PC-9 (cell line): ENCODE data around the gene GPR45. TPM values are rescaled to one million over a fixed set of nuclear protein-coding genes. Genes with fewer than 3 reads are reported as not detected.

Experiments
- BruUV-seq: library from RNA; stranded (reverse); fragments of 400-500 nt; replicated peaks from 2 replicates; lab custom pipeline; 2021; lab: Mats Ljungman, UMichigan
- CTCF ChIA-PET: fragments of 300-600 bp; sonication (Branson Sonifier 250); formaldehyde crosslinking; loops from one replicate; lab custom pipeline; 2022; ENCODE audit warnings: antibody characterized with exemption; lab: Charles Lee
- POLR2A ChIA-PET: fragments of 300-600 bp; sonication (Branson Sonifier 250); formaldehyde crosslinking; loops from one replicate; lab custom pipeline; 2022; ENCODE audit warnings: antibody characterized with exemption; ENCODE audit not compliant: unreplicated experiment; lab: Charles Lee
- DNase-seq, 2 experiments: peaks; one replicate each; pipeline versions ENCODE4 v3.0.0 to v3.0.0-alpha.2; 2015 to 2022; ENCODE audit warnings: mixed read lengths in 1 of 2
- H2AFZ ChIP-seq: fragments of 200-600 bp; sonication (generic); 2 replicates; pipeline ENCODE4 v1.8.1; 2017; ENCODE audit warnings: antibody characterized with exemption
- H3F3A ChIP-seq: fragments of 200-600 bp; sonication (generic); 2 replicates; pipeline ENCODE4 v1.8.1; 2017; ENCODE audit warnings: antibody characterized with exemption, mild to moderate bottlenecking, low read depth; ENCODE audit not compliant: insufficient read depth
- H3K27ac ChIP-seq: fragments of 200-600 bp; sonication (generic); 2 replicates; pipeline ENCODE4 v1.6.1; 2016; ENCODE audit warnings: mixed run types
- H3K27me3 ChIP-seq: fragments of 200-600 bp; sonication (generic); 2 replicates; pipeline ENCODE4 v1.6.1; 2016; ENCODE audit warnings: low read depth, mixed run types; ENCODE audit not compliant: insufficient read depth
- H3K36me3 ChIP-seq: fragments of 200-600 bp; sonication (generic); 2 replicates; pipeline ENCODE4 v1.6.1; 2016; ENCODE audit warnings: low read depth, mixed run types
- H3K4me1 ChIP-seq: fragments of 200-600 bp; sonication (generic); replicated peaks from 2 replicates; pipeline ENCODE4 v1.6.1; 2016; ENCODE audit warnings: mixed run types; ENCODE audit not compliant: insufficient read depth
- H3K4me2 ChIP-seq: fragments of 200-600 bp; sonication (generic); 2 replicates; pipeline ENCODE4 v1.6.1; 2017; ENCODE audit warnings: mixed run types
- H3K4me3 ChIP-seq: fragments of 200-600 bp; sonication (generic); 2 replicates; pipeline ENCODE4 v1.6.1; 2016; ENCODE audit warnings: mixed run types
- H3K79me2 ChIP-seq: fragments of 200-600 bp; sonication (generic); 2 replicates; pipeline ENCODE4 v1.6.1; 2017; ENCODE audit warnings: low read depth, mixed run types
- H3K9me2 ChIP-seq: fragments of 200-600 bp; sonication (generic); 2 replicates; pipeline ENCODE4 v1.8.1; 2017; ENCODE audit warnings: mild to moderate bottlenecking; ENCODE audit not compliant: insufficient read depth
- H3K9me3 ChIP-seq: fragments of 200-600 bp; sonication (generic); 2 replicates; pipeline ENCODE4 v1.8.1; 2016; ENCODE audit warnings: low read depth; ENCODE audit not compliant: insufficient read depth
- H4K20me1 ChIP-seq: fragments of 200-600 bp; sonication (generic); 2 replicates; pipeline ENCODE4 v1.8.1; 2017; ENCODE audit not compliant: insufficient read depth
- CTCF ChIP-seq: fragments of 200-600 bp; sonication (generic); conservative IDR thresholded peaks from 2 replicates; pipeline ENCODE4 v1.6.1; 2017; ENCODE audit warnings: mixed run types, antibody characterized with exemption, mild to moderate bottlenecking, moderate library complexity
- EZH2 ChIP-seq: fragments of 200-600 bp; sonication (generic); IDR thresholded peaks from 2 replicates; pipeline ENCODE4 v1.8.0; 2017; ENCODE audit warnings: antibody characterized with exemption, low read depth
- intact Hi-C: fragments of 100-400 bp; cut with micrococcal nuclease; formaldehyde crosslinking; loops from one replicate; pipeline ENCODE4 v1.10.0; 2022; ENCODE audit not compliant: unreplicated experiment
- total RNA-seq: library from RNA; stranded (reverse); gene quantifications from 2 replicates; pipeline ENCODE4 v1.2.3, GENCODE V29; 2021

Gene GPR45
- total RNA-seq, 1 experiment from 2014 or later = not detected

- Histone ChIP-seq H4K20me1 (no peaks in the 10 kb centered on the region), H3K4me3 (no peak overlapping the region), H3F3A (no peaks in the 10 kb centered on the region), H2AFZ (no peak overlapping the region), H3K36me3 (no peaks in the 10 kb centered on the region), H3K79me2 (no peaks in the 10 kb centered on the region), H3K4me2 (no peak overlapping the region), H3K9me2 (no peaks in the 10 kb centered on the region), H3K9me3 (no peaks in the 10 kb centered on the region), H3K4me1 (no peaks in the 10 kb centered on the region), H3K27ac (no peak overlapping the region), H3K27me3 (no peaks in the 10 kb centered on the region)
- BruUV-seq = no TSS peak
- no peak for DNase-seq
- intact Hi-C loops = no loop called here
- CTCF ChIA-PET = no interaction called here
- POLR2A ChIA-PET = no interaction called here
- TF ChIP-seq CTCF = no peak
- TF ChIP-seq EZH2 = no peak
These were observed 37.1 kb downstream of the GPR45 start for GRCh38 chr2:105278654-105279053.

GRCh38 chr2:105279126-105279525 is 37.6 kb downstream of the GPR45 start:
- no peaks in the 10 kb centered on the region for H4K20me1 ChIP-seq
- no peaks in the 10 kb centered on the region for H3K4me1 ChIP-seq
- H3K36me3 ChIP-seq = no peaks in the 10 kb centered on the region
- H3K79me2 ChIP-seq = no peaks in the 10 kb centered on the region
- H3K4me3 ChIP-seq = no peak overlapping the region
- POLR2A ChIA-PET = no interaction called here
- BruUV-seq = no TSS peak
- H3K27me3 ChIP-seq = no peaks in the 10 kb centered on the region
- H3K9me3 ChIP-seq = no peaks in the 10 kb centered on the region
- H3F3A ChIP-seq = no peaks in the 10 kb centered on the region
- TF ChIP-seq EZH2 (no peak), CTCF (no peak)
- no peaks in the 10 kb centered on the region for H3K9me2 ChIP-seq
- H2AFZ ChIP-seq = no peak overlapping the region
- CTCF ChIA-PET = no interaction called here
- no peak overlapping the region for H3K27ac ChIP-seq
- no peak for DNase-seq
- H3K4me2 ChIP-seq = no peak overlapping the region
- intact Hi-C loops = no loop called here

GRCh38 chr2:105280281-105280680 is 38.7 kb downstream of the GPR45 start:
- H3K27ac ChIP-seq = no peak overlapping the region
- TF ChIP-seq CTCF (no peak), EZH2 (no peak)
- ChIA-PET CTCF (no interaction called here), POLR2A (no interaction called here)
- H3K36me3 ChIP-seq = no peaks in the 10 kb centered on the region
- no peak for DNase-seq
- no peak overlapping the region for H3K4me3 ChIP-seq
- H2AFZ ChIP-seq = no peak overlapping the region
- intact Hi-C loops = no loop called here
- H3K9me3 ChIP-seq = no peaks in the 10 kb centered on the region
- no peak overlapping the region for H3K4me2 ChIP-seq
- H3K27me3 ChIP-seq = no peaks in the 10 kb centered on the region
- no TSS peak for BruUV-seq
- H4K20me1 ChIP-seq = no peaks in the 10 kb centered on the region
- H3K79me2 ChIP-seq = no peaks in the 10 kb centered on the region
- H3K4me1 ChIP-seq = no peaks in the 10 kb centered on the region
- H3F3A ChIP-seq = no peaks in the 10 kb centered on the region
- no peaks in the 10 kb centered on the region for H3K9me2 ChIP-seq
